Measurements from ENCODE around the gene FAM83G.

- TF ChIP-seq TAF1 (IDR thresholded peaks at IDR 0.05; ENCODE audit: borderline replicate concordance, low read depth, low read length) (no peak), POLR2AphosphoS5 (IDR thresholded peaks at IDR 0.05; ENCODE audit: low read depth, low read length) (no peak), POLR2A (IDR thresholded peaks at IDR 0.05; ENCODE audit: low read depth, low read length) (no peak)
Observed at GRCh38 chr17:18968945-18969887, 35.3 kb downstream of the FAM83G start.

All from GM12892 (cell line).